Hematopoietic multipotent progenitor cell treated with erythropoietin and hydrocortisone succinate and interleukin-3 and kit ligand, for 17 days (in vitro differentiated cells): ENCODE results near the gene CEP128.

Source experiments
- DNase-seq: peaks from one replicate; pipeline ENCODE4 v3.0.0-alpha.2; 2015; ENCODE audit warnings: low spot score

Gene CEP128

GRCh38 chr14:80664576-80664975 lies 277.0 kb downstream of the CEP128 start:
- DNase-seq, result no peak

GRCh38 chr14:80663541-80663940 lies 278.0 kb downstream of the CEP128 start:
- DNase-seq, result no peak

GRCh38 chr14:80659783-80660182 lies 281.8 kb downstream of the CEP128 start:
- no peak for DNase-seq

- DNase-seq, result no peak
Observed at GRCh38 chr14:80658733-80659132, 282.8 kb downstream of the CEP128 start.

GRCh38 chr14:80658155-80658554 lies 283.4 kb downstream of the CEP128 start:
- DNase-seq, result no peak

- DNase-seq, result no peak
Observed at GRCh38 chr14:80653956-80654355, 287.6 kb downstream of the CEP128 start.

- DNase-seq, result no peak
Observed at GRCh38 chr14:80645667-80646413, 295.7 kb downstream of the CEP128 start.

GRCh38 chr14:80644826-80645225 lies 296.7 kb downstream of the CEP128 start:
- no peak for DNase-seq

GRCh38 chr14:80638620-80639515 lies 302.7 kb downstream of the CEP128 start:
- no peak for DNase-seq

- DNase-seq, result no peak
Observed at GRCh38 chr14:80637756-80638619, 303.6 kb downstream of the CEP128 start.

GRCh38 chr14:80636071-80636470 lies 305.5 kb downstream of the CEP128 start:
- DNase-seq, result no peak

- DNase-seq, result no peak
Observed at GRCh38 chr14:80634106-80634758, 307.3 kb downstream of the CEP128 start.

GRCh38 chr14:80629606-80630005 lies 311.9 kb downstream of the CEP128 start:
- no peak for DNase-seq

- DNase-seq, result no peak
Observed at GRCh38 chr14:80628547-80628946, 313.0 kb downstream of the CEP128 start.

- DNase-seq, result no peak
Observed at GRCh38 chr14:80627745-80628144, 313.8 kb downstream of the CEP128 start.

- DNase-seq, result no peak
Observed at GRCh38 chr14:80624581-80624980, 317.0 kb downstream of the CEP128 start.

GRCh38 chr14:80621701-80622100 lies 319.8 kb downstream of the CEP128 start:
- DNase-seq, result no peak

GRCh38 chr14:80620434-80620833 lies 321.1 kb downstream of the CEP128 start:
- no peak for DNase-seq

- no peak for DNase-seq
Observed at GRCh38 chr14:80618751-80619329, 322.7 kb downstream of the CEP128 start.

GRCh38 chr14:80615831-80616230 lies 325.7 kb downstream of the CEP128 start:
- DNase-seq, result no peak

GRCh38 chr14:80609055-80609454 lies 332.5 kb downstream of the CEP128 start:
- no peak for DNase-seq
